K562 (cell line): ENCODE results near the gene ZNF516. TPM values are rescaled to one million over a fixed set of nuclear protein-coding genes. Genes with fewer than 3 reads are reported as not detected.

Experiments
- ATAC-seq: fragments of 200-7000 bp; cut with Tn5 transposase; 3 replicates; pipeline ENCODE4 v1.9.1; 2020; ENCODE audit warnings: moderate library complexity
- BruUV-seq: library from RNA; stranded (reverse); fragments of 400-500 nt; replicated peaks from 2 replicates; lab custom pipeline; 2021; lab: Mats Ljungman, UMichigan
- CTCF ChIA-PET: fragments of 300-600 bp; formaldehyde crosslinking; extraction: SDS; loops from one replicate; lab custom pipeline; 2021; ENCODE audit warnings: low intra/inter-chr PET ratio; lab: Yijun Ruan, JAX
- POLR2A ChIA-PET: fragments of 300-600, 350-650 bp; sonication (Branson Sonifier 250); formaldehyde crosslinking; extraction: SDS; loops from one replicate; lab custom pipeline; 2021; ENCODE audit warnings: antibody characterized with exemption, inconsistent platforms; lab: Yijun Ruan, JAX
- DNase-seq, 4 experiments: peaks; one replicate each; pipeline versions ENCODE4 v3.0.0 to v3.0.0-alpha.2; 2011 to 2018; ENCODE audit warnings: low spot score in 3 of 4, mixed read lengths in 3 of 4; ENCODE audit errors: extremely low read depth in 1 of 4
- FAIRE-seq: peaks from 2 replicates; lab custom pipeline; 2011; peaks lifted over from hg19 to GRCh38; lab: Jason Lieb, UNC
- H2AFZ ChIP-seq: 2 replicates; pipeline ENCODE4 v1.6.0; 2011; ENCODE audit warnings: low read depth, low read length, control low read depth, inconsistent platforms
- H3K27ac ChIP-seq: fragments of 200-600 bp; 3 replicates; pipeline ENCODE4 v1.8.0; 2011; ENCODE audit warnings: low read depth, mild to moderate bottlenecking, control low read depth, inconsistent platforms, low read length, moderate library complexity, mixed read lengths; ENCODE audit errors: extremely low read depth
- H3K27me3 ChIP-seq, 2 experiments: fragments of 300-600 bp in 1 of 2; 2 replicates in 1 of 2; 3 replicates in 1 of 2; pipeline versions ENCODE4 v1.6.0 to v1.8.0; 2011; ENCODE audit warnings: inconsistent platforms in 2 of 2, low read length in 2 of 2, mild to moderate bottlenecking in 1 of 2, mixed read lengths in 1 of 2, moderate library complexity in 1 of 2; ENCODE audit not compliant: control insufficient read depth in 2 of 2, insufficient read depth in 2 of 2
- H3K36me3 ChIP-seq: fragments of 300-600 bp; 3 replicates; pipeline ENCODE4 v1.8.0; 2011; ENCODE audit warnings: mild to moderate bottlenecking, low read length, inconsistent platforms; ENCODE audit not compliant: control insufficient read depth, insufficient read depth
- H3K4me1 ChIP-seq, 2 experiments: fragments of 200-600 bp in 1 of 2; replicated peaks in 1 of 2; 2 replicates in 1 of 2; 3 replicates in 1 of 2; pipeline versions ENCODE4 v1.5.1 to v1.8.0; 2011; ENCODE audit warnings: inconsistent platforms in 2 of 2, low read length in 2 of 2, mild to moderate bottlenecking in 1 of 2, mixed read lengths in 1 of 2, moderate library complexity in 1 of 2; ENCODE audit not compliant: control insufficient read depth in 2 of 2, insufficient read depth in 2 of 2
- H3K4me2 ChIP-seq: 2 replicates; pipeline ENCODE4 v1.6.1; 2011; ENCODE audit warnings: low read length, control low read depth, inconsistent platforms, mixed read lengths; ENCODE audit not compliant: insufficient read depth
- H3K4me3 ChIP-seq: fragments of 200-600 bp; sonication (generic), shearing (Covaris generic); 2 replicates; pipeline ENCODE4 v1.5.1; 2016; ENCODE audit warnings: control low read depth, inconsistent platforms
- H3K79me2 ChIP-seq: fragments of 200-600 bp; 3 replicates; pipeline ENCODE4 v1.8.0; 2011; ENCODE audit warnings: low read length, inconsistent platforms; ENCODE audit not compliant: control insufficient read depth, insufficient read depth
- H3K9ac ChIP-seq, 2 experiments: 2 replicates each; pipeline versions ENCODE4 v1.6.0 to v1.6.1; 2011; ENCODE audit warnings: low read depth in 2 of 2, low read length in 2 of 2, control low read depth in 1 of 2, inconsistent platforms in 1 of 2, mild to moderate bottlenecking in 1 of 2, mixed read lengths in 1 of 2; ENCODE audit not compliant: insufficient read depth in 1 of 2
- H3K9me1 ChIP-seq: one replicate; pipeline ENCODE4 v1.6.0; 2011; ENCODE audit warnings: inconsistent platforms, mild to moderate bottlenecking, low read length, moderate library complexity; ENCODE audit not compliant: control insufficient read depth, insufficient read depth
- H3K9me3 ChIP-seq: replicated peaks from 2 replicates; pipeline ENCODE4 v1.5.1; 2011; ENCODE audit warnings: low read depth, low read length, inconsistent platforms; ENCODE audit not compliant: control insufficient read depth, insufficient read depth
- H4K20me1 ChIP-seq: replicated peaks from 2 replicates; pipeline ENCODE4 v1.6.1; 2011; ENCODE audit warnings: low read length, inconsistent platforms, mixed read lengths; ENCODE audit not compliant: control insufficient read depth, insufficient read depth
- ARHGAP35 ChIP-seq: fragments of 450-650 bp; IDR thresholded peaks from 2 replicates; pipeline ENCODE4 v1.6.1; 2018; ENCODE audit not compliant: partially characterized antibody
- ATF6 ChIP-seq: sonication (generic); formaldehyde crosslinking; IDR thresholded peaks from 2 replicates; pipeline ENCODE4 v1.4.0; 2020; ENCODE audit warnings: mild to moderate bottlenecking, missing genetic modification reagents
- ELK3 ChIP-seq: fragments of 450-650 bp; formaldehyde crosslinking; IDR thresholded peaks from 2 replicates; pipeline ENCODE4 v1.4.0; 2020; ENCODE audit warnings: mild to moderate bottlenecking
- ERF ChIP-seq: fragments of 450-650 bp; formaldehyde crosslinking; IDR thresholded peaks from 2 replicates; pipeline ENCODE4 v1.4.0; 2020; ENCODE audit warnings: mild to moderate bottlenecking, mixed read lengths
- ESRRA ChIP-seq: fragments of 450-650 bp; IDR thresholded peaks from 2 replicates; pipeline ENCODE4 v1.6.1; 2014; ENCODE audit warnings: low read depth, mild to moderate bottlenecking, moderate library complexity, borderline replicate concordance
- FOXK1 ChIP-seq: sonication (generic); formaldehyde crosslinking; IDR thresholded peaks from 2 replicates; pipeline ENCODE4 v1.8.0; 2022; ENCODE audit warnings: missing genetic modification reagents, mild to moderate bottlenecking, borderline replicate concordance
- ILK ChIP-seq: fragments of 450-650 bp; IDR thresholded peaks from 2 replicates; pipeline ENCODE4 v1.6.1; 2016; ENCODE audit warnings: missing genetic modification characterization, low read depth, mild to moderate bottlenecking, missing compliant biosample characterization, moderate library complexity, borderline replicate concordance
- MEIS2 ChIP-seq: fragments of 450-650 bp; IDR thresholded peaks from 2 replicates; pipeline ENCODE4 v1.6.1; 2014; ENCODE audit warnings: mild to moderate bottlenecking; ENCODE audit not compliant: partially characterized antibody
- PHF21A ChIP-seq: fragments of 450-650 bp; IDR thresholded peaks from 2 replicates; pipeline ENCODE4 v1.6.1; 2017; ENCODE audit warnings: low read depth, borderline replicate concordance
- PHTF2 ChIP-seq: fragments of 250-450 bp; sonication (Bioruptor Pico); IDR thresholded peaks from 2 replicates; pipeline ENCODE4 v1.5.0; 2021; ENCODE audit warnings: mild to moderate bottlenecking
- RBM14 ChIP-seq: fragments of 200-400 bp; formaldehyde crosslinking; IDR thresholded peaks from 2 replicates; pipeline ENCODE4 v1.6.1; 2018; ENCODE audit warnings: low read depth, mild to moderate bottlenecking, low read length, moderate library complexity, borderline replicate concordance; ENCODE audit not compliant: insufficient read depth
- TAL1 ChIP-seq: fragments of 450-650 bp; IDR thresholded peaks from 2 replicates; pipeline ENCODE4 v1.6.1; 2016; ENCODE audit warnings: mild to moderate bottlenecking
- ZKSCAN3 ChIP-seq: fragments of 250-450 bp; sonication (Bioruptor Pico); IDR thresholded peaks from 2 replicates; pipeline ENCODE4 v1.4.0; 2020
- ZNF551 ChIP-seq: fragments of 250-450 bp; sonication (Bioruptor Pico); IDR thresholded peaks from 2 replicates; pipeline ENCODE4 v1.5.0; 2021; ENCODE audit warnings: mild to moderate bottlenecking, moderate library complexity
- WGBS: fragments of 100-300 bp; shearing (Covaris generic); methylation state at CpG from one replicate; pipeline ENCODE4 v1.1.6; 2016; ENCODE audit warnings: low coverage, mixed read lengths; ENCODE audit not compliant: insufficient coverage; ENCODE audit errors: missing lambda C conversion rate; 5-methylcytosine and 5-hydroxymethylcytosine counted together
- in situ Hi-C: fragments of 300-500 bp; cut with MboI; formaldehyde crosslinking; loops from 4 replicates; pipeline ENCODE4 v1.15.0; 2018; ENCODE audit warnings: inconsistent platforms, mixed read lengths
- intact Hi-C: fragments of 100-400 bp; cut with micrococcal nuclease; formaldehyde crosslinking; loops from 2 replicates; pipeline ENCODE4 v1.14.2; 2022
- polyA plus RNA-seq, 8 experiments: library from polyadenylated mRNA; depleted of rRNA in 4 of 8; stranded (reverse) in 5 of 8; unstranded in 3 of 8; fragments of >200 nt; fragmentation: Nextera tagmentation in 2 of 8; fragmentation: Illumina TruSeq in 1 of 8; extraction: Ambion mirVana in 2 of 8; extraction: Trizol in 1 of 8; gene quantifications; 2 replicates each; pipeline versions ENCODE4 v1.2.1 to v1.2.3, GENCODE V29; 2011 to 2014; ENCODE audit warnings: inconsistent platforms in 1 of 8, missing spikeins in 1 of 8
- total RNA-seq, 7 experiments: library from RNA; depleted of rRNA in 6 of 7; stranded (reverse); fragments of >200 nt in 6 of 7; fragmentation: Illumina TruSeq in 2 of 7; extraction: Trizol in 2 of 7; gene quantifications; 2 replicates each; pipeline versions ENCODE4 v1.2.1 to v1.2.3, GENCODE V29; 2011 to 2021; ENCODE audit warnings: low replicate concordance in 1 of 7

The ZNF516 gene
- total and polyA plus RNA-seq, 9 of the 15 experiments (the other 6 are each of a cell fraction or from before 2014, with no cell fraction given): 0.04 to 0.20 (median 0.08) TPM; not detected in 3

DNA sequence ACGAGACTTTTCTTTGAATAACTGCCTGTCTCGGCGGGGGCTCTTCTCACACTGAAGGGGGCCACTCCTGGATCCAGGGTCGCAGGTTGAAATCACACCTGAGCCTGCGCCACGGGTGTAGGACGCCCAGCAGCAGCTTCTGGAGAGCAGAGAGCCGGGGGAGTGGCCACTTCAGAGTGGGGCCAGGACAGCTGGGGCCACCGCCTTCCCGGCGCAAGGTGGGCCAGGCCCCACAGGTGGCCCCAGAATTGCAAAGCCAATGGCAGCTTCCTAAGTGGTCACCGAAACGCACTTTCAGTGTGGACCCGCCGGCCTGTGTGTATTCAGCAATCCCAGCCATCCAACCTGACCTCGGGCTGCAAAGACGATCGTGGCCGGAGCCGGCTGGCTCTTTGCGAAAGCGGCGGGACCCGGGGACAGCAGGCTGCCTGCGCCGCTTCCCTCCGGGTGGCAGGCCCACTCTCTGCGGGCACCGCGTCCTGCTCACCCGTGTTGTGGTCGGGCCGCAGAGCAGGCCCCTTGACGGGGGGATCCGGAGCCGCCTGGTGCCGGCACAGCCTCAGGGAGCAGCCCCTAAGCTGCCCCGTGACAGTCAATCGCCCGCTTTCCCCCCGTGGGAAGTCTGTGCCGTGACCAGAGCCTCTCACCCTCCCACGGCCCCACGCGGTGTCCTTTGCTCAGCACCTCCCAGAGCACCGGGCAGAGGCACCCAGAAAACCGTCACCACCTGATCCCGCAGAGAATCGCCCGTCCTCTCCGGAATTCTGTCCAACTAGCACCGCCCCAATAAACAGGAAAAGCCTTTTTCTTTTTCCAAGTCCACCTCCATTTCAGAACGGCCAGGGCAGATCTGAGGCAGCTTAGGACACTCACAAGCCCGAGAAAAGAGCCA, 144.7 kb downstream of the ZNF516 start:
- intact Hi-C loops: no loop called here
- CTCF ChIA-PET: no interaction called here

More for the DNA sequence above, 144.7 kb downstream of the ZNF516 start:
- H3K9me1 ChIP-seq: no peaks in the 10 kb centered on the region
- no peak overlapping the region for H3K4me2 ChIP-seq
- no peak overlapping the region for H3K27ac ChIP-seq
- no peak for FAIRE-seq
- WGBS: under 1% methylated on average over 23 of the region's 54 CpGs
- no peak overlapping the region for H3K4me3 ChIP-seq
- no peaks in the 10 kb centered on the region for H3K79me2 ChIP-seq
- no peak overlapping the region for H2AFZ ChIP-seq
- H3K4me1 ChIP-seq: no peaks in the 10 kb centered on the region
- TF ChIP-seq ARHGAP35 (no peak), ELK3 (CRISPR knock-in tag) (no peak), PHF21A (no peak), RBM14 (no peak), PHTF2 (CRISPR knock-in tag) (no peak), ESRRA (no peak), ZKSCAN3 (CRISPR knock-in tag) (no peak), ILK (tag) (no peak), ERF (CRISPR knock-in tag) (no peak), ZNF551 (no peak), TAL1 (no peak), ATF6 (CRISPR knock-in tag) (no peak), MEIS2 (no peak), FOXK1 (no peak)
- no peak for DNase-seq
- in situ Hi-C loops: loop anchor here (25.0 kb wide), 2 partner anchors 1688 to 1988 kb away; no protein-coding TSS in a partner anchor
- BruUV-seq: no TSS peak
- H3K36me3 ChIP-seq: no peaks in the 10 kb centered on the region
- POLR2A ChIA-PET: no interaction called here
- H3K9me3 ChIP-seq: no peaks in the 10 kb centered on the region
- H3K27me3 ChIP-seq: peaks cover 4 to 36% of the 10 kb centered on the region in 2 experiments; a peak in 3 of 5 replicates
- H4K20me1 ChIP-seq: no peaks in the 10 kb centered on the region
- no peak overlapping the region for H3K9ac ChIP-seq
- ATAC-seq: no peak
